Measurements from ENCODE around the gene RNMT.
A peak's percentile ranks its signal among the peaks of the same experiment; 100 is the strongest.

The RNMT gene

DNA sequence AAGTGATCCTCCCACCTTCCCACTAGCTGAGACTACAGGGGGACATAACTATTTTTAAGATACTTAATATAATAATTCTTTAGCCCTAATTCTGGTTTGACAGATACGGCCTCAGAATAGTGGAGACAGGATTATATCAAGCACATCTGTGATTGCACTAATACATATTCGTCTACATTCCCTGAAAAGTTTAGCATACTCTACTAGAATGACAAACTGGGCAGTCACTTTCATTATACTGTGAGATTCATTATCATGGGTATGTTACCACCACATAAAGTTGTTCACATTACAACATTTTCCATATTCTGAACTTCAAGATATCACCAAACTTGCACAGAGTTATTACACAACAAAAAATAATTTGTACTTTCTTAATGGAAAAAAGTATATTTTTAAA lies 11.1 kb upstream of the RNMT start:
- DNase-seq (ENCODE audit: low read depth), result no peak
- H3K4me3 ChIP-seq (replicated peaks; ENCODE audit: low read depth, low read length), result no peak overlapping the region
- TF ChIP-seq, protein P1, sequence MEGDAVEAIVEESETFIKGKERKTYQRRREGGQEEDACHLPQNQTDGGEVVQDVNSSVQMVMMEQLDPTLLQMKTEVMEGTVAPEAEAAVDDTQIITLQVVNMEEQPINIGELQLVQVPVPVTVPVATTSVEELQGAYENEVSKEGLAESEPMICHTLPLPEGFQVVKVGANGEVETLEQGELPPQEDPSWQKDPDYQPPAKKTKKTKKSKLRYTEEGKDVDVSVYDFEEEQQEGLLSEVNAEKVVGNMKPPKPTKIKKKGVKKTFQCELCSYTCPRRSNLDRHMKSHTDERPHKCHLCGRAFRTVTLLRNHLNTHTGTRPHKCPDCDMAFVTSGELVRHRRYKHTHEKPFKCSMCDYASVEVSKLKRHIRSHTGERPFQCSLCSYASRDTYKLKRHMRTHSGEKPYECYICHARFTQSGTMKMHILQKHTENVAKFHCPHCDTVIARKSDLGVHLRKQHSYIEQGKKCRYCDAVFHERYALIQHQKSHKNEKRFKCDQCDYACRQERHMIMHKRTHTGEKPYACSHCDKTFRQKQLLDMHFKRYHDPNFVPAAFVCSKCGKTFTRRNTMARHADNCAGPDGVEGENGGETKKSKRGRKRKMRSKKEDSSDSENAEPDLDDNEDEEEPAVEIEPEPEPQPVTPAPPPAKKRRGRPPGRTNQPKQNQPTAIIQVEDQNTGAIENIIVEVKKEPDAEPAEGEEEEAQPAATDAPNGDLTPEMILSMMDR (IDR thresholded peaks at IDR 0.05; ENCODE audit: low read length, missing control alignments), result no peak

DNA sequence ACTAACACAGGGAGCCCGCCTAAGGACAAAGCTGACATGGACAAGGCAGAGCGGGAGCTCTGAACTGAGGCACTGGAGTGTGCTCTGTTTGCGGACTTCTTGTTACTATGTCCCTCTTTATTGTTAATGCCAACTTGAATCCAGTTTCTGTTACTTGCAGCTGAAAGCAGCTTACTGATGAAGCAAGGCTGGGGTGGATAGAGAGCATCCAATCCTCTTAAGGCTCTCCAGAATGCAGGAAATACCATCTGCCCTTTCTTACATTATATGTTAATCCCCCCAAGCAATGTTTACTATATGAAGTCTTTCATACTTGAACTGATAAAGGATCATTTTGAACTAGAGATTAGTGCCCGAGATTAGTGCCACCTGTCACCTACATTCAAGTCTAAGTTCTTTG lies 9.6 kb upstream of the RNMT start:
- DNase-seq (ENCODE audit: low read depth), result no peak
- TF ChIP-seq, protein P1 (IDR thresholded peaks at IDR 0.05; ENCODE audit: low read length, missing control alignments), result no peak
- no peak overlapping the region for H3K4me3 ChIP-seq (replicated peaks; ENCODE audit: low read depth, low read length)

DNA sequence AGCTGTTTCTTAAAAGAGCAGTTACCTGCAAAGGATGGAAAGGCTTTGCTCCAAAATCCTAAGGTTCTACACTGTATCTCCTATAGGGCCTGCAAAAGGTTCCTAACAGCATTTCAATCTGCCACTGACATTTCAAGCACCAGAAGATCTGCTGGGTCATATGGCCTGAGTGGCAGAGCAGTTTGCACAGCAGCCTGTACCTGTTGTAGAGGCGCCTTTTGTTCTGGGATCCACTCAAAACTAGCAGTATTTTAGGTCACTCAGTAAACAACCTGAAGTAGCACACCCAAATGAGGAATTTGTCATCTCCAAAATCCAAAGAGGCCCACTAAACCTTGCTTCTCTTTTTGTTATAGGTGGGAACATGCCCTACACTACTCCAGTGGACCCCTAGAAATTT lies 6.3 kb upstream of the RNMT start:
- TF ChIP-seq, protein P1 (IDR thresholded peaks at IDR 0.05; ENCODE audit: low read length, missing control alignments), result no peak
- H3K4me3 ChIP-seq (replicated peaks; ENCODE audit: low read depth, low read length), result no peak overlapping the region
- no peak for DNase-seq (ENCODE audit: low read depth)

DNA sequence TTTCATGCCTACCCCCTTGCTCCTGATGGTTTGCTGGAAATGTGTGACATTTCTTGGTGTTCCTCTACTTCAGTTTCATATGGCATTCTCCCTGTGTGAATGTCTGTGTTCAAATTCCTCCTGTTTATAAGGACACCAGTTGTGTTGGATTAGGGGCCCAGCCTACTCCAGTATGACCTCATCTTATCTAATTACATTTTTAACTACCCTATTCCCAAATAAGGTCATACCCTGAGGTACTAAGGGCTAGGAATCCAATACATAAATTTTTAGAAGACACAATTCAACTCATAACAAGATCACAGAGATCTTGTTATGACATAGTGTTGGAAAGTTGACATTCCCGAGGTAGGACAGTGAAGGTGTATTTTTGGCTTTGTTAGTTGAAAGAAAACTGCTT lies 5.6 kb upstream of the RNMT start:
- TF ChIP-seq, protein P1 (IDR thresholded peaks at IDR 0.05; ENCODE audit: low read length, missing control alignments), result no peak
- DNase-seq (ENCODE audit: low read depth), result no peak
- no peak overlapping the region for H3K4me3 ChIP-seq (replicated peaks; ENCODE audit: low read depth, low read length)

DNA sequence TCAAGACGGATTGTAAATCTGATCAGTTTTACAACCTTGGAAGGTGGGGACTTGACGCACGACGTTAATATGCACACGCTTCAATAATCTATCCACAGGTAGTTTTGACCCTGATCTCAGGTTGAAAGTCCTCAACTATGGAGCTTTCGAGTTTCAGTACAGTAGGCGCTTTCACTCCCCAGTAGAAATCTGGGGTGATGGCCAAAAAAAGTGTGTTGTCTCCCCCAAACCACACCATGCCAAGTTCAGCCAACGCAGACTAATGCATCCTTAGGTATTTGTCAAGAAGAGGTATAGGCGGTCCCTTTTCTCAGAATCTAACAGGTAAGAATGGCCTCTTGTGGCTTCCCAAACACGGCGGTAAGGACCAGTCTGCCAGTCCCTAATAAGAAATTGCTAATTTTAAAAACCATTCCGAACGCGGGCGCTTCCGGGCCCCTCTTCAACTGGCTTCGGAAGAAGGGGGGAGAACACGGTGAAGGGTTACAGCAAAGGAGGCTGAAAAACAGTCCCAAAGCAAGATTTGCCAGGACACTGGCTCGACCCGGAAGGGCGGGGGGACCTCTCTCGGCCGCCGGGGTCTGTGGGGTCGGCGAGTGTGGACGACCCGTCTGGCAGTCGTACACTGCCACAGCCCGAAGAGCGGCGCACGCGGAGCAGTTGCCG lies 774 bp upstream of the RNMT start:
- H3K4me3 ChIP-seq (replicated peaks; ENCODE audit: low read depth, low read length), result peak overlapping the region; percentile 91
- TF ChIP-seq, protein P1 (IDR thresholded peaks at IDR 0.05; ENCODE audit: low read length, missing control alignments), result no peak
- DNase-seq (ENCODE audit: low read depth), result peak; percentile 7

DNA sequence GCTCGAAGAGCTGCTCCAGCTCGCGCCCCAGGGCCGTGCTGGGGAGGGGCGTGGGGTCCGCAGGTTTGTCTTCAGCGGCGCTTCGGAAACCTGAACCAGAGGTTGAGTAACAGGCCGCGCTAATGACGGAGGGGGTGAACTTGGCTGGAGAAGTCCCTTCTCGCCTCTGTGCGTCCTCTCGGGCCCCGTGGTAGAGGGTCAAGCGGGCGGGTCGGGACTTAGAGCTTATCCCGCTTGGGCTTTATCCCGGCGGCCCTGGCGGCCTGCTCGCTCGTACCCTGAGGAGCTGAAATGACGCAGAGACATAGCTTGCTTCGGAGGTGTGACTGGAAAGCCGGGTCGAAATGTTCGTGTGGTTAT lies 479 bp downstream of the RNMT start:
- DNase-seq (ENCODE audit: low read depth), result peak; percentile 62
- TF ChIP-seq, protein P1 (IDR thresholded peaks at IDR 0.05; ENCODE audit: low read length, missing control alignments), result no peak
- H3K4me3 ChIP-seq (replicated peaks; ENCODE audit: low read depth, low read length), result peak overlapping the region; percentile 91

DNA sequence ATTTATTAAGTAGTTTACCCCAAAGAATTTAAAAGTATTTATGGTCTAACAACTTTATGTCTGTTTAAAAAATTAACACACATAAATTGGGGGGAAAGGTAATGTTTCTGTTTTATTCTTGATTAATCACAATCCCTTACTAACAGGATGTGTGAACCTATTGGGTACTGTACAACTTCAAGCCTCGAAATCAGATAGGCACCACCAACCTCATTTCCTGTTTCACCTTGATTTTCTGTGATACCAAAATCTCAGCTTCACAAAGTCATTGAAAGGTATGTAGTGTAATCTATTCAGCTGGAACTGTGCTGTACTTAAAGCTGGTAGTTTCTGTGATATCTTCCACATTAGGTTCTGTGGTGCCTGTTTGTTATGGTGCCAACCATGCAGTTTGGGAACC lies 4.0 kb downstream of the RNMT start:
- TF ChIP-seq, protein P1 (IDR thresholded peaks at IDR 0.05; ENCODE audit: low read length, missing control alignments), result no peak
- no peak for DNase-seq (ENCODE audit: low read depth)
- no peak overlapping the region for H3K4me3 ChIP-seq (replicated peaks; ENCODE audit: low read depth, low read length)
